Left ventricle myocardium inferior (tissue), 1 donor: ENCODE results near the gene ATRIP. TPM values are rescaled to one million over a fixed set of nuclear protein-coding genes. Genes with fewer than 3 reads are reported as not detected.
A peak's percentile ranks its signal among the peaks of the same experiment; 100 is the strongest.

Experiments
- DNase-seq: peaks from one replicate; pipeline ENCODE4 v3.0.0-alpha.2; 2020
- H3K27ac ChIP-seq: fragments of 200-600 bp; replicated peaks from 2 replicates; pipeline ENCODE4 v1.8.0; 2021
- H3K27me3 ChIP-seq: fragments of 200-600 bp; 2 replicates; pipeline ENCODE4 v1.8.0; 2021; ENCODE audit warnings: low read depth
- H3K36me3 ChIP-seq: fragments of 200-600 bp; 2 replicates; pipeline ENCODE4 v1.8.0; 2021
- H3K4me1 ChIP-seq: fragments of 200-600 bp; 2 replicates; pipeline ENCODE4 v1.8.0; 2021
- H3K4me3 ChIP-seq: fragments of 200-600 bp; 2 replicates; pipeline ENCODE4 v1.8.0; 2021; ENCODE audit warnings: mild to moderate bottlenecking, moderate library complexity
- H3K9me3 ChIP-seq: fragments of 200-600 bp; replicated peaks from 2 replicates; pipeline ENCODE4 v1.8.0; 2021
- intact Hi-C: fragments of 100-400 bp; cut with micrococcal nuclease; formaldehyde crosslinking; loops from one replicate; pipeline ENCODE4 v1.11.0; 2022
- total RNA-seq: library from RNA; stranded (reverse); fragmentation: NEBNext Ultra II Directional; extraction: Animal tissue kit (Norgen Biotek cat#: 25700); gene quantifications from one replicate; pipeline ENCODE4 v1.2.1, GENCODE V29; 2021
- TF ChIP-seq, protein P1 (sequence below): fragments of 200-600 bp; IDR thresholded peaks from 2 replicates; pipeline ENCODE4 v1.8.0; 2021; ENCODE audit warnings: antibody characterized with exemption, mild to moderate bottlenecking, borderline replicate concordance
- donor health status: DM: no; HTN: yes; CAD: no; lungs with severe emphysema.

ATRIP gene
- total RNA-seq, 1 donor from 2014 or later, result 4.3 TPM

DNA sequence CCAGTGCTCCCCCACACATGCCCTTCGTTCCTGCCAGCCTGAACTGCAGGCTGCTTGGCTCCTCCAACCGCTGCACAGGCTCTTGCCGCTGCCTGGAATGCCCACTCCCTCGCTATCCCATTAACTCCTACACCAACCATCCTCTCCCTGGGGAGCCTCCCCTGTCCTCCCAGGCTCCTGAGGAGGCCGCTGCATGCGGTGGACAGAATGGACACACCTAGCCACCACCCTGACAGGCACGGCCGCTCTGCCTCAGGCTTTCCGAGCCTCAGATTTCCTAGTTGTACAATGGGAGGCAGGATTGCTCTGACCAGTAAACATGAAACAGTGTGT lies 18.9 kb upstream of the ATRIP start:
- Histone ChIP-seq H3K27me3 (no peaks in the 10 kb centered on the region), H3K9me3 (no peaks in the 10 kb centered on the region), H3K36me3 (peaks cover 8% of the 10 kb centered on the region), H3K4me1 (peaks cover 77% of the 10 kb centered on the region), H3K27ac (peak overlapping the region; percentile 94), H3K4me3 (peak overlapping the region; percentile 92)
- intact Hi-C loops, result no loop called here
- TF ChIP-seq, protein P1, sequence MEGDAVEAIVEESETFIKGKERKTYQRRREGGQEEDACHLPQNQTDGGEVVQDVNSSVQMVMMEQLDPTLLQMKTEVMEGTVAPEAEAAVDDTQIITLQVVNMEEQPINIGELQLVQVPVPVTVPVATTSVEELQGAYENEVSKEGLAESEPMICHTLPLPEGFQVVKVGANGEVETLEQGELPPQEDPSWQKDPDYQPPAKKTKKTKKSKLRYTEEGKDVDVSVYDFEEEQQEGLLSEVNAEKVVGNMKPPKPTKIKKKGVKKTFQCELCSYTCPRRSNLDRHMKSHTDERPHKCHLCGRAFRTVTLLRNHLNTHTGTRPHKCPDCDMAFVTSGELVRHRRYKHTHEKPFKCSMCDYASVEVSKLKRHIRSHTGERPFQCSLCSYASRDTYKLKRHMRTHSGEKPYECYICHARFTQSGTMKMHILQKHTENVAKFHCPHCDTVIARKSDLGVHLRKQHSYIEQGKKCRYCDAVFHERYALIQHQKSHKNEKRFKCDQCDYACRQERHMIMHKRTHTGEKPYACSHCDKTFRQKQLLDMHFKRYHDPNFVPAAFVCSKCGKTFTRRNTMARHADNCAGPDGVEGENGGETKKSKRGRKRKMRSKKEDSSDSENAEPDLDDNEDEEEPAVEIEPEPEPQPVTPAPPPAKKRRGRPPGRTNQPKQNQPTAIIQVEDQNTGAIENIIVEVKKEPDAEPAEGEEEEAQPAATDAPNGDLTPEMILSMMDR, result no peak
- DNase-seq, result no peak

DNA sequence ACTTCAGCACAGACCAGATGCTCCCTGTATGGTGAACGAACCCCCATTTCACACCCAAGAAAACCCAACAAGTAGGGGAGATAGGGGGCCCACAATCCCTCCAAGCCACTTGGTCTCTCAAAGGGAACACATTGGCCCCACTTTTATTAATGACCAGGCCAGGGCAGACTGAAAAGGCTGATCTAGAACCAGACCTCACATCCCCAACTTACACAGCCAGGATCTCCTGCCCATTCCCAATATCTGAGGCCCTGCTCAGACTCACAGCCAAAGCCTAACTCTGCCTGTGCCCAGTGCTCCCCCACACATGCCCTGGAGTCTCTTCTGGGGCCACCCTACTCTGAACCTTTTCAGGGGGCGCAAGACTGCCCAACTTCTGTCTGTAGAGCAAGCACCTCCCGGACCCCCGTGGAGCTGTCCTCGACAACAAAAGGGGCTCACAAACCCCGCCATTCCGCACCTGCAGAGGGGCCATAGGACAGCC lies 18.4 kb upstream of the ATRIP start:
- H3K27me3 ChIP-seq, result no peaks in the 10 kb centered on the region

DNA sequence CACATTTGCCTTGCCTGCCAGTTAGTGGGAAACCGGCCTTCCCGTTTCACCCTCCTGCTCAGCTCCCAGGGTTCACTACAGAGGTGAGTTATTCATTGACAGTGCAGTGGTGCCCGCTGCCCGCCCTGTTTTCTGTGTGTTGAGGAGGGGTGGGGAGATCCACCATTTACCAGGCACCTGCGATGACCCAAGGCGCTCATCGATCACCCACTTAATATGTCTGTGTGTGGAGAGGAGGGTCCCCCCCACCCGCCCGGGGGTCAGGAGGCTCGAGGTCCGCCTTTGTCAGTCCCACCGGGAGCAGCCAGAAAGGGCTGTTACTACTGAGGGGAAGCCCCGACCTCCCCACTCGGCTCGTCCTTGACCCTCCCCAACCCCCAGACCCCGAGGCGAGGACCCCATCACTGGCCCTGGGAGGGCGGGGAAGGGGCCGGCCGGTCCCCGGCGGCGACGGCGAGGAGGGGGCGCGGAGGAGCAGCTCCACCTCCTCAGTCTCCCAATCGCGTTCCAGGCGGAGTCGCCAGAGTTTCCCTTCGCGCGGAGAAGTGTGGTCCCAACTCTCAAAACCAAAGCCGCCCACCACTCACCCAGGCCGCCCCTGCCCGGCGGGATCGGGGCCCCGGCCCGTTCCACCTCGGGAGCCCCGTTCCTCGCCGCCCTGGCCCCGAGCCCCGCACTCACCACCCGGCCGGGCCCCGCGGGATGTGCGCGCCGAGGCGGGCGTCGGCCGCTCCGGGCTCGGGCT lies 17.8 kb upstream of the ATRIP start:
- TF ChIP-seq, protein P1, result no peak
- intact Hi-C loops, result no loop called here
- Histone ChIP-seq H3K9me3 (no peaks in the 10 kb centered on the region), H3K27ac (peak overlapping the region; percentile 94), H3K36me3 (peaks cover 15% of the 10 kb centered on the region), H3K4me3 (peak overlapping the region; percentile 92), H3K27me3 (no peaks in the 10 kb centered on the region), H3K4me1 (peaks cover 71% of the 10 kb centered on the region)
- DNase-seq, result peak; percentile 53

More for the DNA sequence above, 18.4 kb upstream of the ATRIP start:
- TF ChIP-seq, protein P1, result no peak
- DNase-seq, result no peak
- intact Hi-C loops, result no loop called here
- Histone ChIP-seq H3K36me3 (peaks cover 13% of the 10 kb centered on the region), H3K27ac (peak overlapping the region; percentile 94), H3K4me3 (peak overlapping the region; percentile 92), H3K4me1 (peaks cover 71% of the 10 kb centered on the region), H3K9me3 (no peaks in the 10 kb centered on the region)

DNA sequence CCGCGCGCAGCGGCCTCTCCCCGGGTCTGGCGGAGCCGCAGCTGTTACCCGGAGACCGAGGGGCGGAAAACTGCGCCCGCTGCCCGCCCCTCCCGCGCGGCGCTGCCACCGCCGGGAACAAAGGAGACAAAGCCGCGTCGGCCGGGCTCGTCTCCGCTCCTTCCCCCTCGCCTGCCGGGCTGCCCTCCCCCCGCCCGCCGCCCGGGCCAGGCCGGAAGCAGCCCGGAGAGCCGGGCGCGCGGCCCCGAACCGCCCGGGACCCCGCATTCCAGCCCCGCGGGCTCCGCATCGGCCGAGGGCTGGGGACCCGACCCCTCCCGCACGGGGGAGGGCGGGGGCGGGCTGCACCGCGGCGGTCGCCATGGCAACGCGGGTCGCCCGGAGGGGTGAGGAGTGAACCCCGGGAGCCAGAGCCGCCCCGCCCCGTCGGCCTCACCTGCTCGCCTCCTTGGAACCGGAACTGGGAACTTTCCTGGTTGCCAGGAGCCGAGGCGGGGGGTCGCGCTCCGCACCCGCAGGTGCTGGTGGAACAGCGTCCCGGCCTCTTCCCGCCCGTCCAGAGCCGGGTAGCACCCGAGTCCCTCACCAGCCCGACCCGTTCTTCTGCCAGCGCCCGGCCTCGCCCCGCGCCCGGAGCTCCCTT lies 17.1 kb upstream of the ATRIP start:
- Histone ChIP-seq H3K4me3 (peak overlapping the region; percentile 92), H3K27ac (peak overlapping the region; percentile 94), H3K9me3 (no peaks in the 10 kb centered on the region), H3K4me1 (peaks cover 70% of the 10 kb centered on the region), H3K36me3 (peaks cover 15% of the 10 kb centered on the region), H3K27me3 (no peaks in the 10 kb centered on the region)
- peak; percentile 45 for DNase-seq
- intact Hi-C loops, result no loop called here
- TF ChIP-seq, protein P1, result no peak

DNA sequence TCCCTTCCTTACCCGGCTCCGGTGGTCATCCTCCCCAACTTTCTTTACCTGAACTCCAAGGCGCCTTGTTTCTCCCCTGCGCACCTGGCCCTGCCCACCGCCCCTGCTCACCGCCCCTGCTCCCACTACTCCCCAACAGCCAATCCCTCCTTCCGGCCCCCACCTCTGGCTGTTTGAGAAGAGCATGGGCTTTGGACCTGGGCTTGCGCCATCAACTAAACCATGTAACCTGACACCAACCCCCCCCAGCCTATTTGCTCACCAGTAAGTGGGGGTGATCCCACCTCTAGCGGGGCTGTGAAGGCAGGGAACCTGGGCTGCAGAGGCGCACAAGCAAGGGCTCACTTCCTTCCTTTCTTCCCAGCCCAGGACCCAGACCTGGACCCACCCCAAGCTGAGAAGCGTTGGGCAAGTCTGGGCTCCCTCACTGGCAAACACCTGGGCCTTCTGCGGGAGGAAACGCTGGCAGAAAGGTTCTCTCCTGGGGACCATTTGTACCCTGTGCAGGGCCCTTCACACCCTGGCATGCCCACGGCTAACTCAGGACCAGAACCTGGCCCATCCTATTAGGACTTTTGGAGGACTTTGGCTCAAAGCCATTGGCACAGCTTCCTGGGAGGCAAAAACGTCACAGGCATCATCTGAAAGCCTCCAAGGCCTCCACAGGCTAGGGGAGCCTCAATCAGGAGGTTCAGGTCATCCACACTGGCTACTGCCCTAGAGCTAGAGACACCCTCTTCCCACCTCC lies 16.4 kb upstream of the ATRIP start, which contains the start of gene PLXNB1:
TSS of gene PLXNB1 (minus strand) at position 127 of the 748 bp plus-strand sequence. CDS start 5,475 bp downstream, outside the sequence.
- H3K27ac ChIP-seq, result peak within 1 kb of the TSS; percentile 94
- intact Hi-C loops, result loop anchor here (10.0 kb wide), 1 partner anchor 155 kb away; no protein-coding TSS in a partner anchor
- peak within 1 kb of the TSS; percentile 92 for H3K4me3 ChIP-seq
- no peaks in the 10 kb centered on the region for H3K27me3 ChIP-seq
- peaks cover 68% of the 10 kb centered on the region for H3K4me1 ChIP-seq
- TF ChIP-seq, protein P1, result no peak
- H3K9me3 ChIP-seq, result no peaks in the 10 kb centered on the region
- H3K36me3 ChIP-seq, result peaks cover 15% of the 10 kb centered on the region
- DNase-seq, result peak; percentile 35
